H9 (cell line): ENCODE measurements around the gene PCSK6. TPM values are rescaled to one million over a fixed set of nuclear protein-coding genes. Genes with fewer than 3 reads are reported as not detected.

Source experiments
- DNase-seq: peaks from one replicate; pipeline ENCODE4 v3.0.0-alpha.2; 2017
- H2AFZ ChIP-seq: one replicate; pipeline ENCODE4 v1.6.1; 2013; ENCODE audit warnings: mild to moderate bottlenecking, low read length, control low read depth, moderate library complexity
- H2AK5ac ChIP-seq: 2 replicates; pipeline ENCODE4 v1.6.1; 2013; ENCODE audit warnings: low read length, control low read depth, mixed read lengths; ENCODE audit not compliant: insufficient read length
- H2BK120ac ChIP-seq: one replicate; pipeline ENCODE4 v1.6.1; 2013; ENCODE audit warnings: low read depth, mild to moderate bottlenecking, low read length, control low read depth, inconsistent platforms; ENCODE audit not compliant: poor library complexity, severe bottlenecking
- H2BK12ac ChIP-seq: 2 replicates; pipeline ENCODE4 v1.6.1; 2013; ENCODE audit warnings: low read length, control low read depth, mixed read lengths, low read depth; ENCODE audit not compliant: insufficient read length
- H2BK15ac ChIP-seq: 2 replicates; pipeline ENCODE4 v1.6.1; 2013; ENCODE audit warnings: low read depth, low read length, control low read depth
- H2BK20ac ChIP-seq: one replicate; pipeline ENCODE4 v1.6.1; 2013; ENCODE audit warnings: low read depth, mild to moderate bottlenecking, low read length, control low read depth, inconsistent platforms; ENCODE audit not compliant: poor library complexity, severe bottlenecking
- H2BK5ac ChIP-seq: 2 replicates; pipeline ENCODE4 v1.6.1; 2013; ENCODE audit warnings: low read length, control low read depth, mixed read lengths; ENCODE audit not compliant: insufficient read length
- H3K14ac ChIP-seq: 2 replicates; pipeline ENCODE4 v1.6.1; 2013; ENCODE audit warnings: low read length, control low read depth; ENCODE audit not compliant: insufficient read depth
- H3K18ac ChIP-seq: 2 replicates; pipeline ENCODE4 v1.6.1; 2013; ENCODE audit warnings: low read depth, mild to moderate bottlenecking, mixed read lengths, low read length, control low read depth; ENCODE audit not compliant: insufficient read length
- H3K23ac ChIP-seq: 2 replicates; pipeline ENCODE4 v1.6.1; 2013; ENCODE audit warnings: low read length, control low read depth, mixed read lengths, low read depth; ENCODE audit not compliant: insufficient read length
- H3K23me2 ChIP-seq: 2 replicates; pipeline ENCODE4 v1.6.1; 2013; ENCODE audit warnings: low read depth, mild to moderate bottlenecking, mixed read lengths, low read length, control low read depth; ENCODE audit not compliant: insufficient read length, poor library complexity, severe bottlenecking
- H3K27ac ChIP-seq: 2 replicates; pipeline ENCODE4 v1.5.1; 2013; ENCODE audit warnings: low read length, control low read depth, mixed read lengths, low read depth; ENCODE audit not compliant: insufficient read length
- H3K27me3 ChIP-seq: 2 replicates; pipeline ENCODE4 v1.6.1; 2013; ENCODE audit warnings: low read length, control low read depth, inconsistent platforms; ENCODE audit not compliant: insufficient read depth
- H3K4ac ChIP-seq: 2 replicates; pipeline ENCODE4 v1.6.1; 2013; ENCODE audit warnings: low read depth, mild to moderate bottlenecking, control low read depth, inconsistent platforms, low read length, moderate library complexity
- H3K4me1 ChIP-seq: 2 replicates; pipeline ENCODE4 v1.6.1; 2013; ENCODE audit warnings: low read length, control low read depth, inconsistent platforms; ENCODE audit not compliant: insufficient read depth
- H3K4me2 ChIP-seq: 2 replicates; pipeline ENCODE4 v1.6.1; 2013; ENCODE audit warnings: low read length, control low read depth, mixed read lengths; ENCODE audit not compliant: insufficient read length, insufficient read depth
- H3K56ac ChIP-seq: 2 replicates; pipeline ENCODE4 v1.6.1; 2013; ENCODE audit warnings: low read depth, mild to moderate bottlenecking, mixed read lengths, low read length, control low read depth; ENCODE audit not compliant: insufficient read length
- H3K79me1 ChIP-seq: 2 replicates; pipeline ENCODE4 v1.6.1; 2013; ENCODE audit warnings: low read depth, mild to moderate bottlenecking, moderate library complexity, low read length, control low read depth, inconsistent platforms; ENCODE audit not compliant: insufficient read depth, poor library complexity, severe bottlenecking
- H3K79me2 ChIP-seq: 2 replicates; pipeline ENCODE4 v1.6.1; 2013; ENCODE audit warnings: low read length, control low read depth, inconsistent platforms; ENCODE audit not compliant: insufficient read depth
- H3K9ac ChIP-seq: 2 replicates; pipeline ENCODE4 v1.6.1; 2013; ENCODE audit warnings: low read length, control low read depth, mixed read lengths; ENCODE audit not compliant: insufficient read length; ENCODE audit errors: extremely low read depth
- H3K9me3 ChIP-seq: one replicate; pipeline ENCODE4 v1.6.1; 2013; ENCODE audit warnings: low read depth, low read length, inconsistent platforms; ENCODE audit not compliant: control insufficient read depth
- H3T11ph ChIP-seq: one replicate; pipeline ENCODE4 v1.6.1; 2013; ENCODE audit warnings: mild to moderate bottlenecking, low read length, control low read depth, inconsistent platforms
- H4K20me1 ChIP-seq: one replicate; pipeline ENCODE4 v1.6.1; 2013; ENCODE audit not compliant: control insufficient read depth, insufficient read length, insufficient read depth
- H4K5ac ChIP-seq: 2 replicates; pipeline ENCODE4 v1.6.1; 2013; ENCODE audit warnings: low read depth, mild to moderate bottlenecking, mixed read lengths, low read length, control low read depth; ENCODE audit not compliant: insufficient read length
- H4K8ac ChIP-seq: replicated peaks from 2 replicates; pipeline ENCODE4 v1.6.1; 2013; ENCODE audit warnings: low read length, control low read depth, mixed read lengths, low read depth; ENCODE audit not compliant: insufficient read length
- H4K91ac ChIP-seq: 2 replicates; pipeline ENCODE4 v1.6.1; 2013; ENCODE audit warnings: low read depth, mild to moderate bottlenecking, moderate library complexity, mixed read lengths, low read length, control low read depth; ENCODE audit not compliant: insufficient read length
- H3K27ac Mint-ChIP-seq, 3 experiments: 2 replicates in 2 of 3; 3 replicates in 1 of 3; pipeline ENCODE4 v1.8.0; 2020 to 2021; ENCODE audit warnings: mixed read lengths in 3 of 3, mild to moderate bottlenecking in 1 of 3, moderate library complexity in 1 of 3
- H3K27me3 Mint-ChIP-seq: 2 replicates; pipeline ENCODE4 v1.8.0; 2021; ENCODE audit warnings: low read depth, mild to moderate bottlenecking, moderate library complexity, mixed read lengths
- H3K36me3 Mint-ChIP-seq, 3 experiments: 2 replicates in 2 of 3; 3 replicates in 1 of 3; pipeline ENCODE4 v1.8.0; 2020 to 2021; ENCODE audit warnings: low read depth in 3 of 3, mixed read lengths in 3 of 3; ENCODE audit not compliant: insufficient read depth in 1 of 3
- H3K4me1 Mint-ChIP-seq, 2 experiments: 2 replicates each; pipeline ENCODE4 v1.8.0; 2020; ENCODE audit warnings: mixed read lengths in 2 of 2
- H3K4me3 Mint-ChIP-seq, 2 experiments: 2 replicates in 1 of 2; 3 replicates in 1 of 2; pipeline ENCODE4 v1.8.0; 2020 to 2021; ENCODE audit warnings: mild to moderate bottlenecking in 2 of 2, mixed read lengths in 2 of 2, moderate library complexity in 1 of 2
- H3K9me3 Mint-ChIP-seq, 2 experiments: 2 replicates in 1 of 2; 3 replicates in 1 of 2; pipeline ENCODE4 v1.8.0; 2020; ENCODE audit warnings: mild to moderate bottlenecking in 2 of 2, mixed read lengths in 2 of 2, moderate library complexity in 1 of 2
- WGBS: extraction: QIAGEN DNeasy Blood & Tissue Kit; methylation state at CpG from one replicate; pipeline ENCODE4 v1.1.7; 2013; ENCODE audit warnings: missing lambda C conversion rate, low lambda C conversion rate, mixed read lengths; ENCODE audit not compliant: insufficient read length; ENCODE audit errors: extremely low coverage; 5-methylcytosine and 5-hydroxymethylcytosine counted together
- total RNA-seq: library from RNA; stranded (reverse); gene quantifications from 2 replicates; pipeline ENCODE4 v1.2.1, GENCODE V29; 2021
- TF ChIP-seq, protein P1 (sequence below): fragments of 200-600 bp; sonication (generic); conservative IDR thresholded peaks from 3 replicates; pipeline ENCODE4 v1.8.0; 2021; ENCODE audit warnings: antibody characterized with exemption, mild to moderate bottlenecking

Gene PCSK6
- total RNA-seq, 1 experiment from 2014 or later = 4.0 TPM

GRCh38 chr15:101451266-101451799 is 38.2 kb downstream of the PCSK6 start:
- Histone ChIP-seq H3K56ac (no peak overlapping the region), H4K8ac (no peak overlapping the region), H3K4me2 (no peak overlapping the region), H2BK15ac (no peak overlapping the region), H4K20me1 (no peaks in the 10 kb centered on the region), H4K91ac (no peak overlapping the region), H2AK5ac (no peak overlapping the region), H3K27ac (no peak overlapping the region), H3K18ac (no peak overlapping the region), H3T11ph (no peak overlapping the region), H2AFZ (no peak overlapping the region), H2BK20ac (no peak overlapping the region), H2BK120ac (no peak overlapping the region), H2BK12ac (no peak overlapping the region), H3K14ac (no peak overlapping the region; the same call in 1 of the 2 replicates), H3K9me3 (no peaks in the 10 kb centered on the region), H3K4me1 (no peaks in the 10 kb centered on the region), H3K79me2 (no peaks in the 10 kb centered on the region), H3K27me3 (no peaks in the 10 kb centered on the region), H4K5ac (no peak overlapping the region), H2BK5ac (no peak overlapping the region), H3K9ac (no peak overlapping the region), H3K23ac (no peak overlapping the region), H3K79me1 (no peaks in the 10 kb centered on the region), H3K4ac (no peak overlapping the region), H3K23me2 (no peaks in the 10 kb centered on the region)
- TF ChIP-seq, protein P1, sequence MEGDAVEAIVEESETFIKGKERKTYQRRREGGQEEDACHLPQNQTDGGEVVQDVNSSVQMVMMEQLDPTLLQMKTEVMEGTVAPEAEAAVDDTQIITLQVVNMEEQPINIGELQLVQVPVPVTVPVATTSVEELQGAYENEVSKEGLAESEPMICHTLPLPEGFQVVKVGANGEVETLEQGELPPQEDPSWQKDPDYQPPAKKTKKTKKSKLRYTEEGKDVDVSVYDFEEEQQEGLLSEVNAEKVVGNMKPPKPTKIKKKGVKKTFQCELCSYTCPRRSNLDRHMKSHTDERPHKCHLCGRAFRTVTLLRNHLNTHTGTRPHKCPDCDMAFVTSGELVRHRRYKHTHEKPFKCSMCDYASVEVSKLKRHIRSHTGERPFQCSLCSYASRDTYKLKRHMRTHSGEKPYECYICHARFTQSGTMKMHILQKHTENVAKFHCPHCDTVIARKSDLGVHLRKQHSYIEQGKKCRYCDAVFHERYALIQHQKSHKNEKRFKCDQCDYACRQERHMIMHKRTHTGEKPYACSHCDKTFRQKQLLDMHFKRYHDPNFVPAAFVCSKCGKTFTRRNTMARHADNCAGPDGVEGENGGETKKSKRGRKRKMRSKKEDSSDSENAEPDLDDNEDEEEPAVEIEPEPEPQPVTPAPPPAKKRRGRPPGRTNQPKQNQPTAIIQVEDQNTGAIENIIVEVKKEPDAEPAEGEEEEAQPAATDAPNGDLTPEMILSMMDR = no peak
- Mint-ChIP-seq H3K27me3 (no peaks in the 10 kb centered on the region; the same call in 1 of the 2 replicates), H3K36me3 (no peaks in the 10 kb centered on the region), H3K4me3 (no peak overlapping the region), H3K27ac (no peak overlapping the region; a peak in 2 of 7 replicates), H3K4me1 (peaks cover 13 to 26% of the 10 kb centered on the region in 2 experiments), H3K9me3 (no peaks in the 10 kb centered on the region)
- no CpG with 5 or more reads among the region's 19 CpGs for WGBS
- DNase-seq = no peak
